Measurements from ENCODE around the gene SCNN1A.

The SCNN1A gene

DNA sequence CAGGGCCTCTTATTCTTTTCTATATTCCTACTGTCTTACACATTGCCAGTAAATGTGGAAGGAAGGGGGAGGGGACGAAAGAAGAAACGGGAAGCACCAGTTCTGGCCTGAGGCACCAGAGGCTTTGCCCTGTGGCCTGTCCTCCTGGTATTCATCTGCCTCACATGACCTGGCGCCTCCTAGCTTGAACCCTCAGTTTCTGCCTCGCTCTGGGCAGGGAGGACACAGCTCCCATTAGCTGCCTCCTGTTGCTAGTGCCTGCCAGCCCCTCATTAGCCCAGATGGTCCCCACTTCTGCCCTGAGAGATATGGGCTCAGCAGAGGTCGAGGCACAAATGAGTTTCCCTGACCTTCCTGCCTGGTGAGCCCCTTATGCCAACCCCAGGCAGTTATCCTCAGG lies 67.8 kb downstream of the SCNN1A start:
- in situ Hi-C loops (cut with MboI; ENCODE audit: low pct_unique_long_range_greater_than_20kb, low sequenced_read_pairs, unreplicated experiment) = no loop called here
- DNase-seq (ENCODE audit: low spot score) = peak; percentile 10
- TF ChIP-seq, protein P1, sequence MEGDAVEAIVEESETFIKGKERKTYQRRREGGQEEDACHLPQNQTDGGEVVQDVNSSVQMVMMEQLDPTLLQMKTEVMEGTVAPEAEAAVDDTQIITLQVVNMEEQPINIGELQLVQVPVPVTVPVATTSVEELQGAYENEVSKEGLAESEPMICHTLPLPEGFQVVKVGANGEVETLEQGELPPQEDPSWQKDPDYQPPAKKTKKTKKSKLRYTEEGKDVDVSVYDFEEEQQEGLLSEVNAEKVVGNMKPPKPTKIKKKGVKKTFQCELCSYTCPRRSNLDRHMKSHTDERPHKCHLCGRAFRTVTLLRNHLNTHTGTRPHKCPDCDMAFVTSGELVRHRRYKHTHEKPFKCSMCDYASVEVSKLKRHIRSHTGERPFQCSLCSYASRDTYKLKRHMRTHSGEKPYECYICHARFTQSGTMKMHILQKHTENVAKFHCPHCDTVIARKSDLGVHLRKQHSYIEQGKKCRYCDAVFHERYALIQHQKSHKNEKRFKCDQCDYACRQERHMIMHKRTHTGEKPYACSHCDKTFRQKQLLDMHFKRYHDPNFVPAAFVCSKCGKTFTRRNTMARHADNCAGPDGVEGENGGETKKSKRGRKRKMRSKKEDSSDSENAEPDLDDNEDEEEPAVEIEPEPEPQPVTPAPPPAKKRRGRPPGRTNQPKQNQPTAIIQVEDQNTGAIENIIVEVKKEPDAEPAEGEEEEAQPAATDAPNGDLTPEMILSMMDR (IDR thresholded peaks at IDR 0.05; ENCODE audit: extremely low read depth, insufficient read depth, missing control alignments) = no peak

DNA sequence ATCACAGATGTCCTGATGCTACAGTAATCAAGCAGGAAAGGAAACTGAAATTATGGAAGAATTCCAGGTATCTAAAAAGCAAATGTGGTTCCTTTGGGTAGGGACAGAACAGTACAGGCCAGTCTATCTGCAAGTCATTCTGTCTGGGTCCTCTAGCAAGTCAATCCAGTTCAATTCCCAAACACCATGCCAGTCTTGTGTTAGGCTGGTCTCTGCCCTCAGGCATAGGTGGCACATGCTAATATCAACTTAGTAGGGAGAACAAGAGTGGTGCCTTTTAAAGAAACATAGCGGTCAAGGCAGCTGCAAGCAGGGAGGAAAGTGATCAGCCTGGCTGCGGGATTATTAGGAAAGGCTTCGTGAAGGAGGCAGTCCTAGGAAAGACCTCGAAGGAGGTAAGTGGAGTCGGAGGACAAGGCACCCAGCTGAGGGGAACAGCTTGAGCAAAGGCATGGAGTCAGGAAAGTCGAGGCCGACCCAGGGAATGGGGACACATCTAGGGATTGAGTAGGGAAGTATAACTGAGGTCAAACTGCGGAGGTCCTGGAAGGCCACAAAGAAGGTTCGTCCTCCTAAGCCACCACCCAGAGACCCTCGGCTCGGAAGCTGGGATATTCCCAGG lies 68.7 kb downstream of the SCNN1A start:
- TF ChIP-seq, protein P1 (IDR thresholded peaks at IDR 0.05; ENCODE audit: extremely low read depth, insufficient read depth, missing control alignments) = no peak
- DNase-seq (ENCODE audit: low spot score) = no peak
- in situ Hi-C loops (cut with MboI; ENCODE audit: low pct_unique_long_range_greater_than_20kb, low sequenced_read_pairs, unreplicated experiment) = no loop called here

DNA sequence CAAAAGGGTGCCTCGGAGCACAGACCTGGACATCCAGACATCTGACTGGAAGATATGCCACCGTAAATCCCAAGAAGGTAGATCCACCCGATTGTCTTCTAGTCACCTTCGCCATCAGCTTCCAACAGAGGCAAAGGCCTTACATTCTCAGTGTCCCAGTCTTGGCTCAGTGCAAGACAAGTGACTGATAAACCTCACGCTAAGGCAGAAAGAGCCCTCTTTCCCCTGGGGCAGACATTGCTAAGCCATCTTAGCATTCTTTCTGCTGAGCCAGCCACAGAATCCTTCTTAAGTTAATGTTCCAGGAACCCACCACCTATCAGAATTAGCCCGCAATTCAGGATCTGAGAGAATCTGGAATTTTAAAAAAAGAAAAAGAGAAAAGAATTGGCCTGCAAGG lies 69.2 kb downstream of the SCNN1A start:
- TF ChIP-seq, protein P1 (IDR thresholded peaks at IDR 0.05; ENCODE audit: extremely low read depth, insufficient read depth, missing control alignments) = no peak
- no peak for DNase-seq (ENCODE audit: low spot score)
- in situ Hi-C loops (cut with MboI; ENCODE audit: low pct_unique_long_range_greater_than_20kb, low sequenced_read_pairs, unreplicated experiment) = no loop called here

DNA sequence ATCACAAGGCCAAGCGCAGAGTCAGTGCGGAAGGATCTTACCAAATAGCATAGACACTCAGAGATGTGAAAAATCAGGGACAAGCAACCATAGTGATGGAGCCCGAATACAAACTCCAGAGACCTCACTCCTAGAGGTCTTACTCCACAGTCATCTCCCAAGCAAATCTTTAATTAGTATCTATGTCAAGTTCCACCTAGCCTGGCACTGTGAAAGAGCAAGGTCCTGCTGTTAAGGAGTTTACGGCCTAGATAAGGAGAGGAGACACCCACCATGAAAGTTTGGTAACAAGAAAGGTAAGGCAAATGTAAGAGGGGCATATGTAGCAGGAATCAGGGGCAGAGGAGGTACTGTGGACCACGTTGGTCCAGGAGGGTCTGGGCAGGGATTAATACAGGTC lies 72.3 kb downstream of the SCNN1A start:
- TF ChIP-seq, protein P1 (IDR thresholded peaks at IDR 0.05; ENCODE audit: extremely low read depth, insufficient read depth, missing control alignments) = no peak
- in situ Hi-C loops (cut with MboI; ENCODE audit: low pct_unique_long_range_greater_than_20kb, low sequenced_read_pairs, unreplicated experiment) = no loop called here
- no peak for DNase-seq (ENCODE audit: low spot score)

DNA sequence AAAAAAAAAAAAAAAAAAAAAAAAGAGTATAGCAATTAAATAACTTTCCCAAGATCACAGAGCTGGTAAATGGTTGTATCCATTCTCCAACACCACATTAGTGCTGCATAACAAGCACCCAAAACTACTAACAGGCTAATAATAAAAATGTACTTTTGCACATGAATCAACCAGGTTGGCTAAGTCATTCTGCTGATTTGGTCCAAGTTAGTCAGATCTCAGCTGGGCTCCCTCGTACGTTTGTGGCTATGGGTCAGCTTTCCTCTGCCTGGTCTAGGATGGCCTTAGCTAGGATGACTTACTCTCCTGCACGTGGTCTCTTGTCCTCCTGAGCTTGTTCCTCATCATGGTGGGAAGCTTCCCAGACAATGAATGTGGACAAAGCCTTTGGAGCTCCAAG lies 72.7 kb downstream of the SCNN1A start:
- DNase-seq (ENCODE audit: low spot score) = no peak
- TF ChIP-seq, protein P1 (IDR thresholded peaks at IDR 0.05; ENCODE audit: extremely low read depth, insufficient read depth, missing control alignments) = no peak
- in situ Hi-C loops (cut with MboI; ENCODE audit: low pct_unique_long_range_greater_than_20kb, low sequenced_read_pairs, unreplicated experiment) = no loop called here

DNA sequence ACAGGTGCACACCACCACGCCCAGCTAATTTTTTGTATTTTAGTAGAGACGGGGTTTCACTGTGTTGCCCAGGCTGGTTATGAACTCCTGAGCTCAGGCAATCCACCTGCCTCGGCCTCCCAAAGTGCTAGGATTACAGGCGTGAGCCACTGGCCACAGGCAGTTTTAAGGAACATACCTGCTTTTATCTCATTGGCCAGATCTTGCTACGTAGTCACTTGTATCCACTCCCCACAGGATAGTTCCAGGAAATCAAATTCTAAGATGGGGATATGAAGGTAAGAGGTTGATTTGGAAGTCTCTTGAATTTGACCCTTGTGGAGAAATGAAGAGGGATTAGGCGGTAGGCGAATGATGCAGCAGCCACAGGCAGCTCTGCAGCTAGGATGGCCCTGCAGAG lies 73.6 kb downstream of the SCNN1A start:
- in situ Hi-C loops (cut with MboI; ENCODE audit: low pct_unique_long_range_greater_than_20kb, low sequenced_read_pairs, unreplicated experiment) = no loop called here
- DNase-seq (ENCODE audit: low spot score) = no peak
- TF ChIP-seq, protein P1 (IDR thresholded peaks at IDR 0.05; ENCODE audit: extremely low read depth, insufficient read depth, missing control alignments) = no peak

Data from GM13977 (cell line).